Esophagus (tissue), 2 donors: ENCODE data around the gene CADM2. TPM values are rescaled to one million over a fixed set of nuclear protein-coding genes. Genes with fewer than 3 reads are reported as not detected.
"Not testable (repeated sequence)": the region's sequence is repeated elsewhere in the genome, so short reads cannot be mapped to it uniquely, and the experiment has no call there.

Experiments used
- H3K27ac ChIP-seq, 2 donors: one replicate each; pipeline ENCODE4 v1.5.1; 2013; ENCODE audit warnings: low read depth in 2 of 2, mild to moderate bottlenecking in 2 of 2, inconsistent platforms in 1 of 2, low read length in 1 of 2, moderate library complexity in 1 of 2
- H3K27me3 ChIP-seq, 2 donors: one replicate each; pipeline ENCODE4 v1.6.1; 2013; ENCODE audit warnings: low read length in 2 of 2, control low read depth in 1 of 2, mild to moderate bottlenecking in 1 of 2; ENCODE audit not compliant: insufficient read depth in 2 of 2, control insufficient read depth in 1 of 2
- H3K36me3 ChIP-seq, 2 donors: one replicate each; pipeline ENCODE4 v1.6.1; 2013; ENCODE audit warnings: low read length in 1 of 2; ENCODE audit not compliant: control insufficient read depth in 2 of 2, insufficient read depth in 2 of 2
- H3K4me1 ChIP-seq, 2 donors: one replicate each; pipeline ENCODE4 v1.6.1; 2013; ENCODE audit warnings: low read length in 1 of 2; ENCODE audit not compliant: control insufficient read depth in 2 of 2, insufficient read depth in 2 of 2
- H3K4me3 ChIP-seq, 2 donors: one replicate each; pipeline ENCODE4 v1.5.1; 2013; ENCODE audit warnings: low read length in 2 of 2, mild to moderate bottlenecking in 2 of 2, low read depth in 1 of 2, moderate library complexity in 1 of 2
- H3K9me3 ChIP-seq, 2 donors: one replicate each; pipeline ENCODE4 v1.6.1; 2013; ENCODE audit warnings: mild to moderate bottlenecking in 2 of 2, low read depth in 1 of 2, low read length in 1 of 2, moderate library complexity in 1 of 2; ENCODE audit not compliant: control insufficient read depth in 2 of 2, insufficient read depth in 1 of 2
- WGBS, 2 donors: extraction: QIAGEN DNeasy Blood & Tissue Kit; methylation state at CpG; one replicate each; pipeline ENCODE4 v1.1.7; 2013; 5-methylcytosine and 5-hydroxymethylcytosine counted together
- polyA plus RNA-seq, 2 donors: library from polyadenylated mRNA; stranded (reverse); fragments of 200-250 nt; gene quantifications; one replicate each; pipeline ENCODE4 v1.2.3, GENCODE V29; 2013
- donor health status: healthy with polysubstance abuse.
- donor health status: Bipolar disorder and iron deficiency.

CADM2 gene
- polyA plus RNA-seq, 2 donors: 0.12 to 0.25 TPM

GRCh38 chr3:85950435-85950834, 991.6 kb downstream of the CADM2 start:
- Histone ChIP-seq H3K27me3 (no peaks in the 10 kb centered on the region), H3K4me1 (no peaks in the 10 kb centered on the region), H3K27ac (no peak overlapping the region), H3K9me3 (no peaks in the 10 kb centered on the region), H3K36me3 (no peaks in the 10 kb centered on the region), H3K4me3 (no peak overlapping the region)
- WGBS, 2 donors: 64 to 88% methylated on average over 1 of the region's 1 CpG

GRCh38 chr3:85960793-85961192, 1002.0 kb downstream of the CADM2 start:
- H3K36me3 ChIP-seq: no peaks in the 10 kb centered on the region
- no peaks in the 10 kb centered on the region for H3K27me3 ChIP-seq
- no peak overlapping the region for H3K4me3 ChIP-seq
- peaks cover 0 to 3% of the 10 kb centered on the region in 2 donors for H3K9me3 ChIP-seq
- H3K27ac ChIP-seq: no peak overlapping the region
- no peaks in the 10 kb centered on the region for H3K4me1 ChIP-seq

GRCh38 chr3:85977615-85978338, 1019.0 kb downstream of the CADM2 start:
- WGBS, 2 donors: 50 to 56% methylated on average over 6 of the region's 6 CpGs
- no peaks in the 10 kb centered on the region for H3K36me3 ChIP-seq
- no peak overlapping the region for H3K27ac ChIP-seq
- no peaks in the 10 kb centered on the region for H3K27me3 ChIP-seq
- no peaks in the 10 kb centered on the region for H3K9me3 ChIP-seq
- no peaks in the 10 kb centered on the region for H3K4me1 ChIP-seq
- H3K4me3 ChIP-seq: no peak overlapping the region

- Histone ChIP-seq H3K27ac (no peak overlapping the region), H3K9me3 (no peaks in the 10 kb centered on the region), H3K36me3 (no peaks in the 10 kb centered on the region), H3K4me3 (no peak overlapping the region), H3K4me1 (no peaks in the 10 kb centered on the region), H3K27me3 (no peaks in the 10 kb centered on the region)
Measured at GRCh38 chr3:85979034-85979433, 1020.2 kb downstream of the CADM2 start.

GRCh38 chr3:85989581-85989980, 1030.8 kb downstream of the CADM2 start:
- H3K4me3 ChIP-seq, H3K9me3 ChIP-seq, H3K36me3 ChIP-seq, H3K27me3 ChIP-seq, H3K27ac ChIP-seq, H3K4me1 ChIP-seq: not testable (repeated sequence)
- 90 to 91% methylated on average over 10 of the region's 10 CpGs for WGBS, 2 donors

- WGBS, 2 donors: 89% methylated on average over 1 of the region's 1 CpG
- Histone ChIP-seq H3K36me3 (no peaks in the 10 kb centered on the region), H3K27ac (no peak overlapping the region), H3K4me3 (no peak overlapping the region), H3K9me3 (no peaks in the 10 kb centered on the region), H3K27me3 (no peaks in the 10 kb centered on the region), H3K4me1 (no peaks in the 10 kb centered on the region)
Measured at GRCh38 chr3:86029590-86029989, 1070.8 kb downstream of the CADM2 start.

GRCh38 chr3:86037916-86038315, 1079.1 kb downstream of the CADM2 start:
- no peak overlapping the region for H3K27ac ChIP-seq
- no peaks in the 10 kb centered on the region for H3K9me3 ChIP-seq
- no peaks in the 10 kb centered on the region for H3K4me1 ChIP-seq
- H3K36me3 ChIP-seq: no peaks in the 10 kb centered on the region
- no peaks in the 10 kb centered on the region for H3K27me3 ChIP-seq
- no peak overlapping the region for H3K4me3 ChIP-seq

GRCh38 chr3:86046436-86047136, 1087.8 kb downstream of the CADM2 start:
- Histone ChIP-seq H3K4me1 (no peaks in the 10 kb centered on the region), H3K27ac (no peak overlapping the region), H3K9me3 (no peaks in the 10 kb centered on the region), H3K36me3 (no peaks in the 10 kb centered on the region), H3K4me3 (no peak overlapping the region), H3K27me3 (no peaks in the 10 kb centered on the region)
- WGBS, 2 donors: 67 to 72% methylated on average over 6 of the region's 6 CpGs

- H3K27ac ChIP-seq: no peak overlapping the region
- no peaks in the 10 kb centered on the region for H3K4me1 ChIP-seq
- H3K36me3 ChIP-seq: no peaks in the 10 kb centered on the region
- H3K4me3 ChIP-seq: no peak overlapping the region
- WGBS, 2 donors: 43 to 52% methylated on average over 1 of the region's 1 CpG
- H3K9me3 ChIP-seq: no peaks in the 10 kb centered on the region
- H3K27me3 ChIP-seq: no peaks in the 10 kb centered on the region
Measured at GRCh38 chr3:86047161-86047560, 1088.4 kb downstream of the CADM2 start.

- no peaks in the 10 kb centered on the region for H3K4me1 ChIP-seq
- H3K9me3 ChIP-seq: no peaks in the 10 kb centered on the region
- 69% methylated on average over 1 of the region's 1 CpG for WGBS, 2 donors
Measured at GRCh38 chr3:86051058-86051457, 1092.3 kb downstream of the CADM2 start.

More at GRCh38 chr3:86051058-86051457, 1092.3 kb downstream of the CADM2 start:
- no peak overlapping the region for H3K4me3 ChIP-seq
- H3K27me3 ChIP-seq: no peaks in the 10 kb centered on the region
- no peaks in the 10 kb centered on the region for H3K36me3 ChIP-seq
- H3K27ac ChIP-seq: no peak overlapping the region
